HT-29 (cell line): ENCODE data around the gene CYTL1. TPM values are rescaled to one million over a fixed set of nuclear protein-coding genes. Genes with fewer than 3 reads are reported as not detected.

ENCODE experiments used
- DNase-seq: peaks from one replicate; pipeline ENCODE4 v3.0.0-alpha.2; 2015; ENCODE audit warnings: low spot score
- total RNA-seq: library from RNA; depleted of rRNA; stranded (reverse); fragments of >200 nt; shearing (Covaris generic); gene quantifications from 2 replicates; pipeline ENCODE4 v1.2.3, GENCODE V29; 2014; rRNA removed

Gene CYTL1
- total RNA-seq, 1 experiment from 2014 or later, result not detected

DNA sequence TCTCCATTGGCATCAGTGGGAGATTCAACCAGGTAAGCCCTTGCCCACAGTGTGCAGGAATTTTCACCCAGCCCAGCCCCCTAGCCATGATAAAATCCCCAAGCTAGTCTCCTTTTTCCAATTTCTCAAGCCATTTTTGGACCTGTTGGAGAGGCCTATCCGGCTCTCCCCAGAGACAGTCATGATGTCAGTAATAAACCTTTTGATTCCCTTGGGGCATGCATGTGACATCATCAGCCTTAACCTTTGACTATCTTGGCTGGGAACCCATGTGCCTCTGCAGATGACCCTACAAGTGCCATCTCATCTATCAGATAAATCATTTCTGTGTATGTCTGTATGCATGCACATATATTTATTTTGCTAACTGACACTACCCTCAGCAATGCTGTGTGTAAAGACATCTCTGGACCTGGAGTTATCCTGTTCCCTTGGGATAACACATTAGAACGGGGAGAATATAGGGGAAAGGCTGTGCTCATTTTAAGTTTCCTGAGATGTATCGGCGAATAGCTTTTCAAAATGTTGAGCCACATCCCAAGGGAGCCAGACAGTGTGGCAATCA is 51.0 kb downstream of the CYTL1 start:
- no peak for DNase-seq

Other genes starting within 250 kb of the CYTL1 start
- gene MSX1, start 159.8 kb downstream of the CYTL1 start, total RNA-seq, result 0.03 and 0.18 TPM in 2 replicates
- not detected in 2 replicates for gene STK32B, start 32.0 kb upstream of the CYTL1 start, total RNA-seq